PC-9 (cell line): ENCODE results near the gene DLG2.
"Not testable (repeated sequence)": the region's sequence is repeated elsewhere in the genome, so short reads cannot be mapped to it uniquely, and the experiment has no call there.

ENCODE experiments used
- CTCF ChIP-seq: fragments of 200-600 bp; sonication (generic); conservative IDR thresholded peaks from 2 replicates; pipeline ENCODE4 v1.6.1; 2017; ENCODE audit warnings: mixed run types, antibody characterized with exemption, mild to moderate bottlenecking, moderate library complexity
- EZH2 ChIP-seq: fragments of 200-600 bp; sonication (generic); IDR thresholded peaks from 2 replicates; pipeline ENCODE4 v1.8.0; 2017; ENCODE audit warnings: antibody characterized with exemption, low read depth

GRCh38 chr11:83731288-83731687 is 1895.9 kb downstream of the DLG2 start:
- TF ChIP-seq CTCF, EZH2: not testable (repeated sequence)
